Keratinocyte (primary cell): Measurements from ENCODE around the gene MYBPHL. TPM values are rescaled to one million over a fixed set of nuclear protein-coding genes. Genes with fewer than 3 reads are reported as not detected.

Experiments
- DNase-seq: peaks from one replicate; pipeline ENCODE4 v3.0.0-alpha.2; 2011; ENCODE audit warnings: low read depth, missing footprints, low spot score
- FAIRE-seq: peaks from 2 replicates; lab custom pipeline; 2011; peaks lifted over from hg19 to GRCh38; lab: Jason Lieb, UNC
- H2AFZ ChIP-seq: 2 replicates; pipeline ENCODE4 v1.6.0; 2012; ENCODE audit warnings: low read length, control low read depth, inconsistent platforms; ENCODE audit not compliant: control insufficient read depth
- H3K27ac ChIP-seq: 2 replicates; pipeline ENCODE4 v1.5.1; 2011; ENCODE audit warnings: low read length; ENCODE audit not compliant: control insufficient read depth, insufficient read depth
- H3K27me3 ChIP-seq: 3 replicates; pipeline ENCODE4 v1.6.0; 2011; ENCODE audit warnings: low read length; ENCODE audit not compliant: control insufficient read depth, insufficient read depth; ENCODE audit errors: extremely low read depth
- H3K36me3 ChIP-seq, 2 experiments: 2 replicates in 1 of 2; 3 replicates in 1 of 2; pipeline ENCODE4 v1.5.1; 2011; ENCODE audit warnings: low read length in 2 of 2, mild to moderate bottlenecking in 1 of 2; ENCODE audit not compliant: control insufficient read depth in 2 of 2, insufficient read depth in 2 of 2; ENCODE audit errors: extremely low read depth in 1 of 2
- H3K4me1 ChIP-seq: 3 replicates; pipeline ENCODE4 v1.5.1; 2011; ENCODE audit warnings: low read length; ENCODE audit not compliant: control insufficient read depth, insufficient read depth; ENCODE audit errors: extremely low read depth
- H3K4me2 ChIP-seq: 3 replicates; pipeline ENCODE4 v1.6.0; 2011; ENCODE audit warnings: low read depth, low read length; ENCODE audit not compliant: control insufficient read depth, insufficient read depth; ENCODE audit errors: extremely low read depth
- H3K4me3 ChIP-seq, 3 experiments: fragments of 200-600 bp in 1 of 3; sonication (generic) in 1 of 3; 2 replicates in 2 of 3; 3 replicates in 1 of 3; pipeline ENCODE4 v1.5.1; 2011 to 2016; ENCODE audit warnings: low read length in 3 of 3, mild to moderate bottlenecking in 3 of 3, control low read depth in 2 of 3, inconsistent platforms in 1 of 3, low read depth in 1 of 3, mixed read lengths in 1 of 3, mixed run types in 1 of 3, moderate library complexity in 1 of 3; ENCODE audit not compliant: control insufficient read depth in 2 of 3, insufficient read depth in 2 of 3; ENCODE audit errors: extremely low read depth in 1 of 3
- H3K79me2 ChIP-seq: 2 replicates; pipeline ENCODE4 v1.6.0; 2012; ENCODE audit warnings: low read length; ENCODE audit not compliant: control insufficient read depth, insufficient read depth
- H3K9ac ChIP-seq: 3 replicates; pipeline ENCODE4 v1.6.0; 2011; ENCODE audit warnings: low read length; ENCODE audit not compliant: control insufficient read depth, insufficient read depth; ENCODE audit errors: extremely low read depth
- H3K9me1 ChIP-seq: 3 replicates; pipeline ENCODE4 v1.6.0; 2011; ENCODE audit warnings: low read length; ENCODE audit not compliant: control insufficient read depth, insufficient read depth; ENCODE audit errors: extremely low read depth
- H3K9me3 ChIP-seq: 2 replicates; pipeline ENCODE4 v1.5.1; 2012; ENCODE audit warnings: low read depth, low read length; ENCODE audit not compliant: control insufficient read depth
- H4K20me1 ChIP-seq: 3 replicates; pipeline ENCODE4 v1.6.0; 2011; ENCODE audit warnings: low read length; ENCODE audit not compliant: control insufficient read depth, insufficient read depth; ENCODE audit errors: extremely low read depth
- CTCF ChIP-seq, 3 experiments: IDR thresholded peaks in 1 of 3; conservative IDR thresholded peaks in 1 of 3; optimal IDR thresholded peaks in 1 of 3; 2 replicates in 2 of 3; 3 replicates in 1 of 3; pipeline versions ENCODE3 to v1.5.1; 2011; ENCODE audit warnings: low read length in 3 of 3, mild to moderate bottlenecking in 3 of 3, moderate library complexity in 2 of 3, control low read depth in 1 of 3, inconsistent platforms in 1 of 3; ENCODE audit not compliant: insufficient read depth in 2 of 3; ENCODE audit errors: extremely low read depth in 1 of 3
- EZH2 ChIP-seq: IDR thresholded peaks from one replicate; pipeline ENCODE4 v1.6.1; 2012; ENCODE audit warnings: inconsistent platforms, mild to moderate bottlenecking, low read length, moderate library complexity
- dilution Hi-C: fragments of 300-500 bp; cut with MboI; formaldehyde crosslinking; loops from one replicate; pipeline ENCODE4 v1.7.0; 2020; ENCODE audit warnings: low sequenced_read_pairs; ENCODE audit not compliant: extremely low pct_ligation_motif_present
- polyA plus RNA-seq, 5 experiments: library from polyadenylated mRNA; depleted of rRNA in 3 of 5; stranded (reverse) in 3 of 5; stranded (forward) in 1 of 5; unstranded in 1 of 5; fragments of >200 nt; gene quantifications; 1 replicate in 1 of 5; 2 replicates in 3 of 5; 3 replicates in 1 of 5; pipeline versions ENCODE4 v1.2.1 to v1.2.3, GENCODE V29; 2011 to 2012; ENCODE audit warnings: missing spikeins in 2 of 5, low read depth in 1 of 5, low replicate concordance in 1 of 5

The MYBPHL gene
- polyA plus RNA-seq, 1 donor (not counting 4 experiments of a cell fraction or from before 2014, with no cell fraction given): 1.1 TPM

GRCh38 chr1:109335091-109335490, 28.3 kb upstream of the MYBPHL start:
- H3K9me3 ChIP-seq: peaks cover 2% of the 10 kb centered on the region
- no peaks in the 10 kb centered on the region for H3K79me2 ChIP-seq
- no peaks in the 10 kb centered on the region for H4K20me1 ChIP-seq
- dilution Hi-C loops: no loop called here
- no peak overlapping the region for H2AFZ ChIP-seq
- no peaks in the 10 kb centered on the region for H3K36me3 ChIP-seq
- H3K4me3 ChIP-seq: no peak overlapping the region
- FAIRE-seq: no peak
- TF ChIP-seq EZH2 (no peak), CTCF (optimal IDR thresholded peaks at IDR 0.05 in 1 of 3, IDR thresholded peaks at IDR 0.05 in 1 of 3, conservative IDR thresholded peaks at IDR 0.05 in 1 of 3; ENCODE audit: extremely low read depth in 1 of 3, insufficient read depth in 2 of 3, low read length in 3 of 3) (no peak)
- no peak for DNase-seq
- H3K9me1 ChIP-seq: no peaks in the 10 kb centered on the region
- no peaks in the 10 kb centered on the region for H3K4me1 ChIP-seq
- no peak overlapping the region for H3K4me2 ChIP-seq
- no peak overlapping the region for H3K9ac ChIP-seq
- no peaks in the 10 kb centered on the region for H3K27me3 ChIP-seq
- no peak overlapping the region for H3K27ac ChIP-seq

GRCh38 chr1:109331113-109331512, 24.3 kb upstream of the MYBPHL start:
- no peaks in the 10 kb centered on the region for H3K36me3 ChIP-seq
- no peak overlapping the region for H3K4me3 ChIP-seq
- H3K79me2 ChIP-seq: no peaks in the 10 kb centered on the region
- no peak for DNase-seq
- peaks cover 2% of the 10 kb centered on the region for H3K9me3 ChIP-seq
- TF ChIP-seq EZH2: no peak
- TF ChIP-seq CTCF (optimal IDR thresholded peaks at IDR 0.05 in 1 of 3, IDR thresholded peaks at IDR 0.05 in 1 of 3, conservative IDR thresholded peaks at IDR 0.05 in 1 of 3; ENCODE audit: extremely low read depth in 1 of 3, insufficient read depth in 2 of 3, low read length in 3 of 3): no peak
- H3K27ac ChIP-seq: no peak overlapping the region
- FAIRE-seq: no peak
- H3K9ac ChIP-seq: no peak overlapping the region
- no peak overlapping the region for H2AFZ ChIP-seq
- dilution Hi-C loops: no loop called here
- H3K9me1 ChIP-seq: no peaks in the 10 kb centered on the region
- no peaks in the 10 kb centered on the region for H3K4me1 ChIP-seq
- H3K4me2 ChIP-seq: no peak overlapping the region
- H3K27me3 ChIP-seq: no peaks in the 10 kb centered on the region
- no peaks in the 10 kb centered on the region for H4K20me1 ChIP-seq
